Fibroblast of lung (primary cell): ENCODE measurements around the gene NTMT2.

ENCODE experiments used
- CTCF ChIP-seq, 2 donors: IDR thresholded peaks in 1 of 2; conservative IDR thresholded peaks in 1 of 2; 1 replicate in 1 of 2; 2 replicates in 1 of 2; pipeline ENCODE4 v1.5.1; 2011 to 2012; ENCODE audit warnings: low read length in 2 of 2, control low read depth in 1 of 2, inconsistent platforms in 1 of 2, low read depth in 1 of 2, mild to moderate bottlenecking in 1 of 2
- EZH2 ChIP-seq: IDR thresholded peaks from 2 replicates; pipeline ENCODE4 v1.5.1; 2012; ENCODE audit warnings: low read length, control low read depth, mild to moderate bottlenecking; ENCODE audit errors: missing control alignments

- TF ChIP-seq CTCF (conservative IDR thresholded peaks at IDR 0.05 in 1 of 2, IDR thresholded peaks at IDR 0.05 in 1 of 2; ENCODE audit: low read depth in 1 of 2, low read length in 2 of 2), result no peak
- no peak for TF ChIP-seq EZH2
These were observed 698 bp upstream of the NTMT2 start for GRCh38 chr1:170145061-170145460.
